Panc1 (cell line): ENCODE results near the gene UBL7. TPM values are rescaled to one million over a fixed set of nuclear protein-coding genes. Genes with fewer than 3 reads are reported as not detected.

Source experiments
- ATAC-seq: fragments of 200-7000 bp; cut with Tn5 transposase; 2 replicates; pipeline ENCODE4 v1.9.1; 2020; ENCODE audit warnings: mild to moderate bottlenecking, moderate library complexity
- BruUV-seq: library from RNA; stranded (reverse); fragments of 400-500 nt; replicated peaks from 2 replicates; lab custom pipeline; 2021; lab: Mats Ljungman, UMichigan
- CTCF ChIA-PET: fragments of 300-600 bp; sonication (Branson Sonifier 250); formaldehyde crosslinking; loops from one replicate; lab custom pipeline; 2022; ENCODE audit warnings: antibody characterized with exemption; lab: Charles Lee
- POLR2A ChIA-PET: fragments of 300-600 bp; sonication (Branson Sonifier 250); formaldehyde crosslinking; loops from one replicate; lab custom pipeline; 2022; ENCODE audit warnings: antibody characterized with exemption; lab: Charles Lee
- DNase-seq: peaks from one replicate; pipeline ENCODE4 v3.0.0-alpha.2; 2010; ENCODE audit warnings: low read depth, low spot score
- H3K27ac ChIP-seq: 2 replicates; pipeline ENCODE4 v1.5.1; 2011; ENCODE audit warnings: mild to moderate bottlenecking, low read length, inconsistent platforms
- H3K27me3 ChIP-seq: fragments of 200-500 bp; sonication (Bioruptor generic); 2 replicates; pipeline ENCODE4 v1.6.0; 2014; ENCODE audit warnings: low read length, inconsistent platforms; ENCODE audit not compliant: control insufficient read depth, insufficient read depth
- H3K36me3 ChIP-seq: fragments of 200-500 bp; sonication (Bioruptor generic); 2 replicates; pipeline ENCODE4 v1.5.1; 2014; ENCODE audit warnings: inconsistent platforms, mild to moderate bottlenecking, low read length, moderate library complexity; ENCODE audit not compliant: control insufficient read depth, insufficient read depth
- H3K4me1 ChIP-seq: 2 replicates; pipeline ENCODE4 v1.5.1; 2011; ENCODE audit warnings: inconsistent platforms, mild to moderate bottlenecking, low read length, moderate library complexity; ENCODE audit not compliant: control insufficient read depth, insufficient read depth
- H3K4me3 ChIP-seq, 2 experiments: 2 replicates each; pipeline ENCODE4 v1.5.1; 2011 to 2012; ENCODE audit warnings: low read depth in 2 of 2, low read length in 2 of 2, mild to moderate bottlenecking in 2 of 2, inconsistent platforms in 1 of 2, moderate library complexity in 1 of 2
- H3K9me3 ChIP-seq: fragments of 200-500 bp; sonication (Bioruptor generic); 2 replicates; pipeline ENCODE4 v1.5.1; 2014; ENCODE audit warnings: low read depth, mild to moderate bottlenecking, inconsistent platforms, low read length, moderate library complexity; ENCODE audit not compliant: control insufficient read depth, insufficient read depth
- CTCF ChIP-seq: fragments of 450-650 bp; IDR thresholded peaks from 2 replicates; pipeline ENCODE4 v1.5.1; 2017; ENCODE audit warnings: mild to moderate bottlenecking
- POLR2AphosphoS5 ChIP-seq: IDR thresholded peaks from 2 replicates; pipeline ENCODE4 v1.6.1; 2012; ENCODE audit warnings: mild to moderate bottlenecking, low read depth, low read length, moderate library complexity
- REST ChIP-seq, 2 experiments: IDR thresholded peaks; 2 replicates each; pipeline ENCODE4 v1.6.1; 2011 to 2012; ENCODE audit warnings: low read depth in 2 of 2, control low read depth in 1 of 2, low read length in 1 of 2, mild to moderate bottlenecking in 1 of 2, moderate library complexity in 1 of 2; ENCODE audit not compliant: insufficient read depth in 1 of 2
- SIN3A ChIP-seq: IDR thresholded peaks from 2 replicates; pipeline ENCODE4 v1.6.1; 2012; ENCODE audit warnings: low read depth, mild to moderate bottlenecking, low read length, moderate library complexity, borderline replicate concordance; ENCODE audit not compliant: insufficient read depth
- TCF7L2 ChIP-seq: IDR thresholded peaks from 2 replicates; pipeline ENCODE4 v1.6.1; 2011; ENCODE audit warnings: mild to moderate bottlenecking, low read depth, low read length, inconsistent platforms
- in situ Hi-C: cut with HindIII; loops from 2 replicates; pipeline ENCODE4 v1.10.0; 2016; ENCODE audit warnings: low sequenced_read_pairs, low pct_unique_long_range_greater_than_20kb
- intact Hi-C: fragments of 100-400 bp; cut with micrococcal nuclease; formaldehyde crosslinking; loops from one replicate; pipeline ENCODE4 v1.10.0; 2022; ENCODE audit not compliant: unreplicated experiment
- total RNA-seq: library from RNA; stranded (reverse); gene quantifications from one replicate; pipeline ENCODE4 v1.2.1, GENCODE V29; 2021; ENCODE audit not compliant: unreplicated experiment

The UBL7 gene
- total RNA-seq, 1 experiment from 2014 or later, result 68.5 TPM

- CTCF ChIA-PET, result no interaction called here
- POLR2A ChIA-PET, result no interaction called here
- H3K4me3 ChIP-seq, result no peak overlapping the region
Measured at GRCh38 chr15:74505837-74506514, 45.0 kb upstream of the UBL7 start.

GRCh38 chr15:74504836-74505235 lies 43.9 kb upstream of the UBL7 start:
- H3K9me3 ChIP-seq, result no peaks in the 10 kb centered on the region
- ChIA-PET POLR2A (interaction anchor here (0.7 kb wide), 1 partner anchor 20 kb away, joined by 3 read pairs; no protein-coding TSS in a partner anchor), CTCF (no interaction called here)
- TF ChIP-seq TCF7L2 (no peak), POLR2AphosphoS5 (no peak), CTCF (no peak), SIN3A (no peak), REST (IDR thresholded peaks at IDR 0.05; ENCODE audit: insufficient read depth in 1 of 2, low read depth in 2 of 2, low read length in 1 of 2) (no peak)
- no peak overlapping the region for H3K27ac ChIP-seq
- ATAC-seq (no peak), DNase-seq (no peak)
- in situ Hi-C loops, result no loop called here
- H3K27me3 ChIP-seq, result no peaks in the 10 kb centered on the region
- no peaks in the 10 kb centered on the region for H3K36me3 ChIP-seq
- intact Hi-C loops, result no loop called here
- no peaks in the 10 kb centered on the region for H3K4me1 ChIP-seq
- no peak overlapping the region for H3K4me3 ChIP-seq
- no TSS peak for BruUV-seq

More at GRCh38 chr15:74505837-74506514, 45.0 kb upstream of the UBL7 start:
- no peaks in the 10 kb centered on the region for H3K9me3 ChIP-seq
- intact Hi-C loops (no loop called here), in situ Hi-C loops (no loop called here)
- no peaks in the 10 kb centered on the region for H3K4me1 ChIP-seq
- ATAC-seq (no peak), DNase-seq (no peak)
- no TSS peak for BruUV-seq
- no peaks in the 10 kb centered on the region for H3K36me3 ChIP-seq
- no peaks in the 10 kb centered on the region for H3K27me3 ChIP-seq
- TF ChIP-seq REST (IDR thresholded peaks at IDR 0.05; ENCODE audit: insufficient read depth in 1 of 2, low read depth in 2 of 2, low read length in 1 of 2), result no peak
- no peak for TF ChIP-seq TCF7L2
- no peak for TF ChIP-seq SIN3A
- no peak for TF ChIP-seq POLR2AphosphoS5
- no peak for TF ChIP-seq CTCF
- no peak overlapping the region for H3K27ac ChIP-seq
